ENCODE measurements around the gene TLDC2.

- TF ChIP-seq CTCF (IDR thresholded peaks at IDR 0.05): no peak
- no peak for TF ChIP-seq POLR2A (IDR thresholded peaks at IDR 0.05)
These were observed 3.1 kb upstream of the TLDC2 start for GRCh38 chr20:36872852-36873251.

Measured in uterus (tissue), 2 donors.